OCI-LY3 (cell line): ENCODE results near the gene DCLK1.

Experiments
- CTCF ChIP-seq: fragments of 200-600, 300-600 bp; sonication (generic); IDR thresholded peaks from 2 replicates; pipeline ENCODE4 v1.5.1; 2014; ENCODE audit warnings: antibody characterized with exemption, low read length, low read depth
- EZH2phosphoT487 ChIP-seq: fragments of 200-600 bp; shearing (Covaris generic); IDR thresholded peaks from 2 replicates; pipeline ENCODE4 v1.6.1; 2018; ENCODE audit warnings: antibody characterized with exemption, mixed run types, low read depth

- no peak for TF ChIP-seq CTCF
- no peak for TF ChIP-seq EZH2phosphoT487
Measured at GRCh38 chr13:35976126-35976525, 155.1 kb downstream of the DCLK1 start.
